Hematopoietic multipotent progenitor cell treated with erythropoietin and hydrocortisone succinate and interleukin-3 and kit ligand, for 15 days (in vitro differentiated cells): ENCODE results near the gene C2CD2.

Source experiments
- DNase-seq: peaks from one replicate; pipeline ENCODE4 v3.0.0-alpha.2; 2015; ENCODE audit warnings: low spot score

Gene C2CD2

DNA sequence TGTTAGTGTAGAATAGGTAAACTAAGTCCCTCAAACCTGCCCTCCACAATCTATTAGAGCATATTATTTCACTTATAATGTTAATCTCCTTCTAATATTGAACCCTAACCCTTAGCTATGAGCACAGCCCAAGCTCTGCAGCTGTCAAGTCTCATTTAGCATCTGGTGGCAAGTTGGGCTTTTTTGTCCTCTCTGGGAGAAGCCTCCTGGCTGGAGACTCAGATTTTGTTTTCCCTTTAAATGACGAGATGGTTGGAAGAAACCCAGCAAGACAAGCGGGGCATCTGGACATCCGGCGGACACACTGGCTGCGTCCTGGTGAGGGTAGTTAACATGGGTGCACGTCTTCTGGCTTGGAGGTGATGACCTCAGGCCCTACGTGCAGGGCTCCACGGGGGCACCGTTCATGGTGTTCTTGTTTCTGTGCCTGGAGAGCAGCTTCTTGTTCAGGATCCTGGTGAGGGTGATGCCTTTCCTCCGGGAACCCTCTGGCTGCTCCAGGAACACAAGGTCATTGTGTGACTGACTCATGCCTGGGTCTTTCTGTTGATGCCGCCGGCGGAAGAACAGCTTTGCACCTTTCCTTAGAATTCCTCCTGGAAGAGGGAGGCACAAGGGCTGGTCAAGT is 65.0 kb downstream of the C2CD2 start:
- no peak for DNase-seq

DNA sequence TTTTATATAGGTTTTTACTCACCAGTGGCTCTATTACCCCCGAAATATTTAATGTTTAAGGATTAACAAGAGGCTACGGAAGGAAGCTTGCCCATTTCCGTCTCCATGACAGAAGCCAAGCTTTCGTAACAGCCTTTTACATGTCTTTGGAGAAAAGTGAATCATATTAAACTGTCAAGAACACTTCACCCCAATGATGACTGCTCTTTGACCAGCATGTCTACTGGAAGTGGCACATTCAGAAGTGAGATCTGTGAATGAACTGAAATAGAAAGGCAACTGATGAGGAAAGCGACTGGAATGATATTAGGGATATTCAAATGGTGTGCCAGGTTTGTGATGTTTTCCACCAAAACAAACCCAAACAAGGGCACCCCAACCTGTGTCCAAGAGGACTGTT is 66.2 kb downstream of the C2CD2 start:
- DNase-seq, result no peak

DNA sequence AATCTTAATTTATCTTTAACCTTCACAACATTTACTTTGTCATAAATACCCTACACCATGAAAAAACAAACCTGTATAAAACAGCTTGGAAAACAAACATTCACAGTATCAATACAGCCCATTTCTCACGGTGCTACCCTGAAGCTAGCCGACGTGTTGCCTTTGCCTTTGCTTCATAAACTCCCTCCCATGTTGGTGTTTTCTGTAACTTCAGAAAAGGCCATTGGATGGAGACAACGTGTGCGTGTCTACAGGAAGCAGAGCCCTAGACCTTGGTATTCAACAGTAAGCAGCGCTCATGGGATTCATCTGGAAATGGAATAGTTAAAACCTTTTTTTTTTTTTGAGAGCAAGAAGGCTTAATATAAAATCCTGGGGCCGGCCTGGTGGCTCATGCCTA is 67.5 kb downstream of the C2CD2 start:
- DNase-seq, result no peak

DNA sequence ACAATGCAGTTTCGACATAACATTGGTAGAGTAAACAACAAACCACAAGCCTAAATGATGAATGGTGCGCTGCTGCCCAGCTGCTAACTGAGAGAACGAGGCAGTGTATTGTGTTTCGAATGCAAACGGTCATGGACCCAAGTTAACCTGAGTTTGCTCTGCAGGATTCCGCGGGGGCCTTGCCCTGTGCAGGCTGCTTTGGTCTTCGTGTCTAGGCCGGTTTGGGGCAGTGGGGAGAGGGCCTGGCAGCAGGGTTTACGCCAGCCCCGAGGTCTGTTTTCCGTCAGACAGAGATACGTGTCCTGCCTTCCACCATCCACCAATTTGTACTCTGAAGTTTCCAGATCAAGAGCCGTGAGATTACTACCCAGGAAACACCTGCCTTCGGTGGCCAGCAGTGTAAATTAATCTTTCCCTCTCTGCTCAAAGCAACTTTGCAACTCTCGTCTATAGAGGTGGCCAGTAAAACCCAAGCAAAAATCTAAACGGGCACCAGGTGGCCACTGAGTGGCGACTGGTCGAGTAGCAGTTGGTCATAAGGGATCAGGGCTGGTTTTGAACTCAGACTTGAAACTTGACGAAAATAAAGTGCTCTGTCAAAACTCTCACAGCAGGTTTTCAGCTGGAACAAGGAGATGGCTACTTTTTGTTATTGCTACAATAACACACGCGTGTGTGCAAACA is 68.3 kb downstream of the C2CD2 start:
- no peak for DNase-seq

DNA sequence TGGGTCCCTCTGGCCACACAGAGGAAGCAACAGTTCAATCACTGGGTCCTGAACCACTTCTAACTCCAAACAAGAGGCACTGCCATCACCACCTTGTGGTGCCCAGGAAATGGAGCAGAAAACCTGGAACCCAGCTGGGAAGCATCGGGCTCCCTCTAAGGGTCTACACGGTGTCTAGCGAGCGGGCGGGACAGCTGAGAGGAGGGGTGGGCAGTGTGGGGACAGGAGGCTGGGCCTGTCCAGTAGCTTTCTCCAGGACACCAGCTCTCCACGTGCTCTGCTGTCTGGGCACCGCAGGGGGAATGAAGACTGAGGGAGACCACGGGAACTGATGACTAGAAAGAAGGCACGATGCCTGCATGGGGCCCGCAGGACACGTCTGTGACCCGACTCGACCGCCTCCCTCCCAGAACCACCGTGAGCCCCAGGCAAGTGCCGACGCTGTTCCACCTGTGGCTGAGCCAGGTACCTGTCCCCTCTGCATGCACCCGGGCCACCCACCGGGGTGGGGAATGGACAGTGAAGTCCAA is 69.3 kb downstream of the C2CD2 start:
- DNase-seq, result no peak

DNA sequence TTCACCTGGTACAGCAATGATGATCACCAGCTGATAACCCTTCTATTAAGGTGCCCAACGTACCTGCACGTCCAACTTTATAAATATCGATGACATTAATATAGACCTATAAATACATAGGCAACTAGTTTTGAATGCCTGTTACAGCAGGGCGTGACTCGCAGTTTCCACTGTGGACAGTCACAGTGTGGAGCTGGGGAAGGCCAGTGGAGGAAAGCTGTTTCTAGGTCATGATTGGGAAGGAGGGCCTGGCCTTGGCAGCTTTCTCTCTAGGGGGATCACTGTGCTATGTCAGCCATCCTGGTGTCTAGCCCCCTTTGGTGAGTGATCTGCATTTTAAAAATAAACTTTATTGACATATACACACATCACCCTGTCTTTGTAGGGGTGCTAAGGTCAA is 70.2 kb downstream of the C2CD2 start:
- DNase-seq, result no peak

DNA sequence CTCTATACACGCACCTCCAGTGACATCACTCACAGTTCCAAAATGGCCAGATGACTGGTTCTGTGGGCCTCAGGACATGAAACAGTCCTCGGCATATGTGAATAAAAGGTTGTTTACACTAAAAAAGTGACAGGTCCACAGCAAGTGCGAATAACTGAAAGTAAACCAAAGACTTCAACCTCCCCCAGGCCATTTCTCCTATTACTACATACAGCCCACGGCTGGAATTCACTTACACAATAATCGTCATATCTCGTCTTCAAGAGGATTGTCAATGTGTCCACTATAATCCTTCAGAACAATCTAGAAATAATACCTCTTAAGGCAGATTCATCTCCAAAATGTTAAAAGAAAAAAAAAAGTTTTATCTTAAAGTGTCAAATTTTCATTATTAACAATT is 72.8 kb downstream of the C2CD2 start:
- DNase-seq, result no peak

DNA sequence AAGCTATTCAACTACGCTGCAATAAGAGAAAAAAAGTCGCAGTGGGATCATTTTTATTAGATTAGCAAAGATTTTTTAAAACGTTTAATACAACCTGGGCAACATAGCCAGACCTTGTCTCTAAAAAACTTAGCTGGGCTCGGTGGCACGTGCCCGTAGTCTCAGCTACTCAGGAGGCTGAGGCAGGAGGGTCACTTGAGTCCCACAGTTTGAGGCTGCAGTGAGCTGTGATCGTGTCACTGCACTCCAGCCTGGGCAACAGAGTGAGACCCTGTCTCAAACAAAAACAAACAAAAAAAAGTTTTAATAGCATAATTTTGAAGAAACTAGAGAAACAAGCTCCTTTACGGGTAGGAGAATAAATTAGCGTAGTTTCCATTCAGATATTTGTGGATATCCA is 73.7 kb downstream of the C2CD2 start:
- DNase-seq, result no peak

DNA sequence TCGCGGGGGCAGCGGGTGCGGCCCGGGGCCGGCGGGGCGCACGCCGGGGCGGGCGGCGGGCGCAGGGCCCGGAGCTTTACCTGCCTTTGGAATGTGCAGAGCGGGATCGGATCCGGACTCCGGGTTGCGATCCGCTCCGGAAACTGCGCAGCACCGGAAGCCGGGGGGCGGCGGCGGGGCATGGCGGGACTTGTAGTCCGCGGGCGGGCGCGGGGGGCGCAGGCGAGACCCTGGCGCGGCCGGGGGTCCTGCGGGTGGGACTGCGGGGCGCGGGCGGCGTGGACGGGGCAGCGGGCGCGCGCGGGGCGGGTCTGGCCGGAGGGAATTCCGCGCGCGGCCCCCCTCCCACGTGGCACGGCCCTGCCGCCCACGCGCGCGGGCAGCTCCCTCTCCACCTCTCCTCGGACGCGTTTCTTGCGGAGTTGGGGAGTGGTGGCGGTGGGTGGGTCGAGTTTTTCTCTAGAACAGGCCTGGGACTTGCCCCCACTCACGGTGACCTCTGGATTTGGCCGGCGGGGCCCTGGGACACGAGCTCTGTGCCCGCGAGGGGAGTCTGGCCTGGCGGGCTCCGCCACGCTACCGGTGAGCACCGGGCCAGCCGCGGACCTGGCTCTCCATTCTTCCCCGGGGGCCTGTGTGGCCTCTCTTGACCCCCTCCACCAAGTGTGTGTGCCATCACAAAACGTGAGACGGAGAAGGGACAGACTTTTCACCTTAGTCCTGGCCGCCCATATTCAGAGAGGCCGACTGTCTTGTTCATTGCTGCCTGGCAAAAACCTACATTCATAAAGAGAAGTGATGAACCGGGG is 74.4 kb downstream of the C2CD2 start, which contains the start of gene PRDM15:
TSS of gene PRDM15 (minus strand) at position 155 of the 809 bp plus-strand sequence. CDS start 18,981 bp downstream, outside the sequence.
- DNase-seq, result peak; percentile 68

DNA sequence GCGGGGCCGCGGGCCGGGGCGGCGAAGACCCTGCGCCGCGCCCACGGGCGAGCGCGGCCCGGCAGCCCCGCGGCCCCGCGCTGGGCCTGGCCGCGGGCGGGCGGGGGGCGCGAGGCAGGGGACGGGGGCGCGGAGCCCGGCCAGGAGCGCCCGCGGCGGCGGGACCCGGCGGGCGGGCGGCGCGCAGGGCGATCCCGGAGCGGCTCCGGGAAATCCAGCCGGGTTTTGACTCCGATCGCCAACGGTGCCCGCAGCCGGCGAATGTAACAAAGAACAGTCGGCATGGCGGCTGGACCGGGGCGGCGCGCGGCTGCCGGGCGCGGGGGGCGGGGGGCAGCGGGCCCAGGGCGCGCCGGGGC is 75.0 kb downstream of the C2CD2 start:
- peak; percentile 71 for DNase-seq

DNA sequence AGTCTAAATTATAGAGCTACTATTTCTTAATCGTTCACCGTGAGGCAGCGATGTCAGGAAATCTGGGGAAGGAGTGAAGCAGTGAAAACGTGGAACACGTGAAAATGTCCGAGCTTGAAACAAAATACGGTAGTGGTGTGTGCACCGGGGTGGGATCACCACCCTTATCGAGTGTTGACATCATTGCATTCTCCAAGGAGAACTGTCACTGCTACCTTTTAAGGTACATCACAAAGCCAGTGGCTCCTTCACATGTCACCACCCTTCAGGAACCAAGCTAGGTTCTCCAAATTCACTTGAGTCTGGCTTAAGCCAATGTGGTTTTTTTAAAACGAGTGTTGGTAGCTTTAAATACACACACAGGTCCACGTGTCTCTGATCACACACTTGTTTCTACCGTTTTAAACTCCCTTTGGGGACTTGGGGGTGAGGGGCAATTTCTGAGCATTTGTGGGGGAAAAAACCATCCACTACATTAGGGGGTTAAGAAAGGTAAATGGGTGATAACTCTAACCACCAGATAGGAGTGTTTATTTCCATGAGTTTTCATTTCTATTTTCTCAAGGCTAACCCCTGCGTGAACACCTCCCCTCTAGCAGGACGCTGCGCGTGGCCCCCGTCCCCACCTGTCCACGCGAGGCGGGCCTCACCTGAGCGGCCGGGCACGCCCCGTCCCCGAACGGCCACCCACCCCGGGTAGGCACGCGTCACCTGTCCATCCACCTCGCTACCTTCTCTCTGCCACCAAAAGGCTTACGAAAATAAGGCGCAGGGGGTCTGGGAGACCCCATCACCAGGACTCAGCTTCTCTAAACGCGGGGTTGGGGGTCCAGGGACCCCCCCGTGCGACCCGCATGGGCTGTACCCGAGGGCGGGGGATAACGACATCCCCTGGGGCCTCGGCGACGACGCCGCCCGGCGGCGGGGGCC is 75.7 kb downstream of the C2CD2 start:
- peak; percentile 10 for DNase-seq

DNA sequence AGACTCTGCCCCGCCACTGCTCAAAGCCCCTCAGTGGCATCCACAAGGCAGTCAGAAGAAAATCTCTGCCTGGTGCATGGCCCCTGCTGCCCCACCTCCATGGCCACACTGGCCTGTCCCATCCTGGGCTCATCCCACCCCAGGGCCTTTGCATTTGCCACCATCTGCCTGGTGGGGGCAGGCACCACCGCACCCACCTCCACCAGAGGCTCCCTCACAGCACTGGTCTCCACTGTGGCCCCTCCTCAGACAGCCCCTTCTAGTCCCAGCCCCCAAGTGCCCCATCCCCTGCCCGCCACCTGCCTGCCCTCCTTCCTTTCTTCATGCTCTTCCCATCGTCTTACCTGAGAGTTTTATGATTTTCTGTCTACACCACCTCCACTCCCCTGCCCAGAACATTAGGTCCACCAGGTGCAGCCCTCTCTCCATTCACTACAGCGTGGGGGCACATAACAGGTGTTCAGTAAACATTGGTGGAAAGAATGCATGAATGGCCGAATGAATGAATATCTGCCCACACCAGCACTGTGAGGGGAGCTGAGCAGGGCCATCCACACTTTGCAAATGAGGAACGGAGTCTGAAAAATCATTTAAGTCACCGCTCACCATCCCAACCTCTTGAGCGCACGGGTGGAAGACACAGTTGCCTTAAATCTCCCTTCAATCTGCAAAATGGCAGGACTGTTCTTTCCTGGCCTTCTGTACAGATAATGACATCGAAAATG is 76.7 kb downstream of the C2CD2 start:
- no peak for DNase-seq

DNA sequence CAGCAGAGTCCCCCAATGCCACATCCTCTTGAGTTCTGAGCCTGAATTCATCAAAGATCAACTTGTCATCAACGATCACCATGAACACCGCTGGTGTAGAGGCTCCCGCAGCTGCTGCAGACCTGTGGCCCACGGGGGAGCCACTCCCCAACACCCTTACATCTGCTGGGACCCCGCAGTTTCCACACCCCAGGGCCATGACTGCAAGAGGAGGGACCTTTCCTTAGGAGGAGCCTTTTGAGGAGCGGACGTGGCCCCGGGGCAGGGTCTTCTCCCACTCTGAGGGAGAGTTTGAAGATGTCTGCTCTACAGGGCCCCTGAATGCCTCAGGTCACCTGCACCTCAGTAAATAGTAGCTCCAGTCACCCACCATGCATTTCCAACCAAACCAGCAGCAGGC is 77.4 kb downstream of the C2CD2 start:
- DNase-seq, result no peak

DNA sequence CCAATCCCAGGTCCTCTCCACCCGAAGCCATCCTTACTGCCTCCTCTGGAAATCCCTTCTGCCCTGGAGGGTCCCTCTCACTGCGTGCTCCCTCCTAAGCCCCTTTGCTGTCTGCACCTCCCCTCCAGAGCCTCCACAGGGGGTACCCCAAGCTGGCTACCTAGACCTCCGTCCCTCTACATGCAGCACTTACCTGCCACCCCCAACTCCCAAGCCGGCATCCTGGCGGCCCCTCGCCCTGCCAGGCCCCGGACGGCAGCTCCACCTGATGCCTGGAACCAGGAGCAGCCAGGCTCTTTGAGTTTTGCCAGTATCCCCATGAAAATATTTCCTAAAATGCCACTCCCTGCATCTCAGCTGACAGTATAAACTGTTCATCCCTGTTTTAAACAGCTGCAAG is 78.7 kb downstream of the C2CD2 start:
- DNase-seq, result no peak

DNA sequence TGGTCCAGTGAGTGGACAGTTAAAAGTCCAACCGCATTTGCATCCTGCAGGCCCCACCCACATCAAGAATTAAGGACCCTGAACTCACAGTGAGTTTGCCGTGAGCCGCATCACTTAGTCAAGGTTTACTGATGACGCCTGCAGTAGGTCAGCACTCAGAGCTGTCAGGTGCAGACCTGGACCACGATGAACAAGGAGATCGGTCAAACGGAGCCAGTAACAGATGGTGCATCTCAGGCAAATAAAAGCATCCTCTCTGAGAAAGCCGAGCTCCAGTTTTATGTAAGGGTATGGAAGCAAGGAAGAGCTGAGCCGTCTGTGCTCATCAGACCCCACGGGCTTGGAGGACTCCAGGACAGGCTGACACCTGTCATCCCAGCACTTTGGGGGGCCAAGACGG is 79.2 kb downstream of the C2CD2 start:
- no peak for DNase-seq

DNA sequence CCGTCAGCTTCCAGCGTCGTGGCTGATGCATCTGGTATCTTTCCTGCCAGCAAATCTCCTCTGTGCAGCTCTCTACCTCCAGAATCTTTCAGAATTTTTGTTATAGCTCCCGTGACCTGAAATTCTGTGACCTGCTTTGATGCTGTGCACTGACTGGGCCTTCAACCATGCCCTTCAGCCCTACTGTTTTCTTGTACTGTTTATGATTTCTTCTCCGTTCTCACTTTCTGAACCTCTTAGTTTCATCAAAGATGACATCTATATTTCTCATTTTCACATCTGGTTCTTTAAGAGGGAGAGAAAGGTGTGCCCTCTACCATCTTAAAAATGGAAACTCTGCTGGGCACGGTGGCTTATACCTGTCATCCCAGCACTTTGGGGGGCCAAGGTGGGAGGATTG is 80.4 kb downstream of the C2CD2 start:
- DNase-seq, result no peak

DNA sequence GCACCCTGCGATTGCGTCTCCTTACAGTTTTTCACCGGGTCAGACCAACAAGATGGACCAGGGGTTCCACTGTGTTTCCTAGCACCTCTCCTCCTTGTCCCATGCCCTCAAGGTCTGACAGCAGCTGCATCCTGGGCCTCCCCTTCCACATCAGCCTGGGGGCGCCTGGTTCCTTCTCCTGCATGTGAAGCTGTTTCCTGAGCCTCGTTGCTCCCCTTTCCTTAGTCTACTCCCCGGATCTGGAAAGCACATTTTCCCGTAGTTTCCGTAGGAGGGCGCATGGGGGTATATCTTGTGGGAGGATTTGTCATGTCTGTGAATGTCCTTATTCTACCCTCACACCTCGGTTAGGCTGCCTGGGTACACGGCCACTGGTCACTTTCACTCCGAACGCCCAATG is 80.8 kb downstream of the C2CD2 start:
- no peak for DNase-seq

DNA sequence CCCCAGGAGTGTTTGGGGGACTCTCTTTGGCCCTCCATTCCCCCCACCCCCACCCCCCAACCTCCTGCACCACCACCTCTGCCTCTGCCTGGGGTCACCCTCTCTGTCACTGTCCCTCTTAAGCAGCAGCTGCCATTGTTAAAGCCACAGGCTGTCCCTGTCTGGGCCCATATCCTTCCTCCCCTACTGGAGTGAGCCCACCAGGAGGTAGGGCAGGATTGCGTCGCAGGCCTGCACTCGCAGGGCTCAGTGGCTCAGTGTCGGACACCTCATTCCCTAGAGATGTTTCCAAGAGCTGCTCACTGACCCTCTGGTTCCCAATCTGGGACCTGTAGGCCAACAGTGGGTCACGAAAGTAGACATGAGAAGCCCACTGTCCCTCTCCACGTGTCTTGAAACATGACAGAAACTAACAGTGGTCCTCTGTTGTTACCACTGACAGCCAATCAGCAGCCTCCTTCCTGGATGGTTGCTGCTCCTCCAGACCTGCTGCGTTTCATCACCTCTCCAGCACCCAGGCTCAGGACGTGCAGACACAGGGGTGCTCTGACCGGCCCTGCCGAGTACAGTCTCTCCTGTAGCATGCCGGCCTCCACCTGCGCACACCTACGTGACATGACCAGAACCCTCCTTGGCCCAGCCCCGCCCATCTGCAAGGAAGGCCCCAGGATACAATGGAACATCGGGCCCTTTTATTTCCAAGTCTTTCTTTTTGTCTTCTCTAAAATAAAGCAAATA is 82.4 kb downstream of the C2CD2 start:
- no peak for DNase-seq

DNA sequence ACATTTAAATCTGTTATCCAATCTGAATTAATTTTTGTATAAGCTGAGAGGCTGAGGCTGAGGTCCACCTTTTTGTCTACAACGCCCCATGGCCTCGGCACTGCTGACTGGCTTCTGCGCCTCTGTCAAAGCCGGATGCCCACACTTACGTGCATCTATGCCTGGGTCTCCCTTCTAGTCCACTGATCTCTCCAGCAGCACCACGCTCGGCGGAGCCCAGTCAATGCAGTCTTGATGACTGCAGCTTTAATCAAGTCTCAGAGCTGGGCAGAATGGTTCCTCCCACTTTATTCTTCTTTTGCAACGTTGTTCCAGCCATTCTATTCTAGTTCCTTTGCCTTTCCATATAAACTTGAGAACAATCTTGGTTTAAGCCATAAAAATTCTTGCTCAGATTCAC is 84.0 kb downstream of the C2CD2 start:
- no peak for DNase-seq

DNA sequence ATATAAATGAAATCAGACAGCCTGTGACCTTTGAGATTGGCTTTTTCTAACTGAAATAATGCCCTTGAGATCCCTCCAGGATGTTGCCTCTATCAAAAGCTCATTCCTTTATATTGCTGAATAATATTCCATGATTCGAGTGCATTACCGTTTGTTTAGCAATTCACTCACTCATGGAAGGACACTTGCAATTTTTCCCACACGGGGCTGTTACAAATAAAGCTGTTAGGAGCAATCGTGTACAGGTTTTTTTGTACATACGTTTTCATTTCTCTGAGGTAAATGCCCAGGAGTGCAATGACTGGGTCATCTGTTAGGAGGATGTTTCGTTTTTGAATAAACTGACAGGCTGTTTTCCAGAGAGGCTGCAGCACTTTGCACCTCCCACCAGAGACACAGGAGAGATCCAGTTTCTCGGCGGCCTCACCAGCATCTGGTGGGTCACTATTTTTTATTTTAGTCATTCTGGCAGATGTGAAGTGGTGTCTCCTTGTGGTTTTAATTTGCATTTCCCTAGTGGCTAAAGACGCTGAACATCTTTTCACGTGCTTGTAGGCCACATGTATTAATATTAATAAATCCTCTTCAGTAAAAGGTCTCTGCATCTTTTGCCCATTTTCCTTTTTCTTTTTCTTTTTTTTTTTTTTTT is 85.6 kb downstream of the C2CD2 start:
- DNase-seq, result no peak
